Calu3 (cell line): ENCODE data around the gene MCRS1. TPM values are rescaled to one million over a fixed set of nuclear protein-coding genes. Genes with fewer than 3 reads are reported as not detected.

Experiments used
- BruUV-seq: library from RNA; stranded (reverse); fragments of 400-500 nt; replicated peaks from 2 replicates; lab custom pipeline; 2021; lab: Mats Ljungman, UMichigan
- CTCF ChIA-PET: fragments of 300-600 bp; sonication (Branson Sonifier 250); formaldehyde crosslinking; loops from one replicate; lab custom pipeline; 2022; ENCODE audit warnings: antibody characterized with exemption; lab: Charles Lee
- DNase-seq: peaks from one replicate; pipeline ENCODE4 v3.0.0; 2022
- H3K27ac Mint-ChIP-seq: one replicate; pipeline ENCODE4 v1.8.0; 2022; ENCODE audit warnings: mixed read lengths; ENCODE audit not compliant: unreplicated experiment
- H3K27me3 Mint-ChIP-seq: one replicate; pipeline ENCODE4 v1.8.0; 2022; ENCODE audit warnings: mixed read lengths; ENCODE audit not compliant: unreplicated experiment
- H3K36me3 Mint-ChIP-seq: one replicate; pipeline ENCODE4 v1.8.0; 2022; ENCODE audit warnings: mild to moderate bottlenecking, moderate library complexity, mixed read lengths; ENCODE audit not compliant: insufficient read depth, unreplicated experiment
- H3K4me1 Mint-ChIP-seq: one replicate; pipeline ENCODE4 v1.8.0; 2022; ENCODE audit warnings: mild to moderate bottlenecking, low read depth, mixed read lengths; ENCODE audit not compliant: unreplicated experiment
- H3K4me3 Mint-ChIP-seq: one replicate; pipeline ENCODE4 v1.8.0; 2022; ENCODE audit warnings: mild to moderate bottlenecking, low read depth, moderate library complexity, mixed read lengths; ENCODE audit not compliant: unreplicated experiment
- H3K9me3 Mint-ChIP-seq: one replicate; pipeline ENCODE4 v1.8.0; 2022; ENCODE audit warnings: low read depth, mixed read lengths; ENCODE audit not compliant: unreplicated experiment
- CTCF ChIP-seq: fragments of 200-600 bp; IDR thresholded peaks from one replicate; pipeline ENCODE4 v1.8.0; 2022; ENCODE audit warnings: antibody characterized with exemption; ENCODE audit not compliant: unreplicated experiment
- intact Hi-C: fragments of 100-400 bp; cut with micrococcal nuclease; formaldehyde crosslinking; loops from one replicate; pipeline ENCODE4 v1.10.0; 2022; ENCODE audit not compliant: unreplicated experiment
- total RNA-seq: library from RNA; stranded (reverse); gene quantifications from 2 replicates; pipeline ENCODE4 v1.2.3, GENCODE V29; 2022

Gene MCRS1
- total RNA-seq, 1 experiment from 2014 or later: 38.0 TPM

DNA sequence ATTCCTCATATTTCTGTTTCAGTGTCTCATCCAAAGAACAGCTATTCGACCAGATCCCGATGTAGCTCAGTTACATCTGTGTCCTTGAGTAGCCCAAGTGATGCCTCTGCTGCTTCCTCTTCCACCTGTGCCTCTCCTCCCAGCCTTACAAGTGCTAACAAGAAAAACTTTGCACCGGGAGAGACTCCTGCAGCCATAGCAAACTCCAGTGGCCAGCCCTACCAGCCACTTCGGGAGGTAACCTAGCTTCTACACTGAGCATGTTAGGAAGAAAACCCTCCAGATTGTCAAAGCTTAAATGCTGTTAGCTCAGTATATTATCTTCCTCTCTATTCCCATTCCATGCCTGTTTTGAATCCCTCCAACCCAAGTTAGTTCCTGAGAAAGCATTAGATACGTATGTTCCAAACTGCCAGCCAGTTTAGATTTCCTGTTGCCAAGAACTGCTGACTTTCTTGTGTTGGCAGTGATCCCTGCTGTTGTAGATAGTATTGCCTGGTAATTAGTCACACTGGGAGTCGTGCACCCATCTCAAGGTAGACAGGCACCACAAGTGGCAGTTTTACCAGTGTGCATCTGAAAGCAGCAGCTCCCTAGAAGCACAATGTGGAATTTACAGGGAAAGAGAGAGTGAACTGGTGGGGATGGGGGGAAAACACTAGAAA is 43.1 kb downstream of the MCRS1 start:
- no peak for TF ChIP-seq CTCF
- peaks cover 11% of the 10 kb centered on the region for H3K36me3 Mint-ChIP-seq
- no peak overlapping the region for H3K27ac Mint-ChIP-seq
- H3K4me1 Mint-ChIP-seq: no peaks in the 10 kb centered on the region
- no peak overlapping the region for H3K4me3 Mint-ChIP-seq
- no peak for DNase-seq
- H3K9me3 Mint-ChIP-seq: no peaks in the 10 kb centered on the region
- no TSS peak for BruUV-seq
- no peaks in the 10 kb centered on the region for H3K27me3 Mint-ChIP-seq
- intact Hi-C loops: no loop called here
- CTCF ChIA-PET: interaction anchor here (0.5 kb wide), 1 partner anchor 16 kb away, joined by 5 read pairs; no protein-coding TSS in a partner anchor

DNA sequence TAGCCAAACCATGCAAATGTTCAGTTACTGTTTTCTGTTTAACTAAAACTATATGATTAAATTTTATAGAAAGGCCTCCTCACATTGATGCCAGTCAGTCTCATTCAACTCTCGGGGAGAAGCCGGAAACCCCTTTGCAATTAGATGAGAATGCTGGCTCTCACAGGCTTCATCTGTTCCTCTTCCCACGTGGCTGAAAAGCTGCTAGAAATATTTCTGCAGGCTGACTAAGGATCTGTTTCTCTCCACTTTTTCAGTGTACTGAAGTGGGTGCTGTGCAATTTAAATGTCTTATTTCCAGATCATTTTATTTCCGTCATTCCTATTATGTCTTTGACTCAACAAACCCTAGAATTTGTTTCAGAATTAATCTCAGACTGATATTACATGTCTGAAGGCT is 46.6 kb downstream of the MCRS1 start:
- CTCF ChIA-PET: no interaction called here
- DNase-seq: no peak
- intact Hi-C loops: no loop called here
- Mint-ChIP-seq H3K27ac (no peak overlapping the region), H3K36me3 (peaks cover 15% of the 10 kb centered on the region), H3K9me3 (no peaks in the 10 kb centered on the region), H3K27me3 (no peaks in the 10 kb centered on the region), H3K4me1 (peaks cover 7% of the 10 kb centered on the region), H3K4me3 (no peak overlapping the region)
- no peak for TF ChIP-seq CTCF
- BruUV-seq: no TSS peak

- TF ChIP-seq CTCF: no peak
- intact Hi-C loops: no loop called here
- Mint-ChIP-seq H3K9me3 (no peaks in the 10 kb centered on the region), H3K36me3 (peaks cover 19% of the 10 kb centered on the region), H3K27me3 (no peaks in the 10 kb centered on the region), H3K4me3 (no peak overlapping the region), H3K4me1 (peaks cover 7% of the 10 kb centered on the region), H3K27ac (no peak overlapping the region)
- CTCF ChIA-PET: interaction anchor here (0.7 kb wide), 1 partner anchor 46 kb away, joined by 3 read pairs; no protein-coding TSS in a partner anchor
- no TSS peak for BruUV-seq
- no peak for DNase-seq
Measured at GRCh38 chr12:49519574-49519936, 48.4 kb downstream of the MCRS1 start.

DNA sequence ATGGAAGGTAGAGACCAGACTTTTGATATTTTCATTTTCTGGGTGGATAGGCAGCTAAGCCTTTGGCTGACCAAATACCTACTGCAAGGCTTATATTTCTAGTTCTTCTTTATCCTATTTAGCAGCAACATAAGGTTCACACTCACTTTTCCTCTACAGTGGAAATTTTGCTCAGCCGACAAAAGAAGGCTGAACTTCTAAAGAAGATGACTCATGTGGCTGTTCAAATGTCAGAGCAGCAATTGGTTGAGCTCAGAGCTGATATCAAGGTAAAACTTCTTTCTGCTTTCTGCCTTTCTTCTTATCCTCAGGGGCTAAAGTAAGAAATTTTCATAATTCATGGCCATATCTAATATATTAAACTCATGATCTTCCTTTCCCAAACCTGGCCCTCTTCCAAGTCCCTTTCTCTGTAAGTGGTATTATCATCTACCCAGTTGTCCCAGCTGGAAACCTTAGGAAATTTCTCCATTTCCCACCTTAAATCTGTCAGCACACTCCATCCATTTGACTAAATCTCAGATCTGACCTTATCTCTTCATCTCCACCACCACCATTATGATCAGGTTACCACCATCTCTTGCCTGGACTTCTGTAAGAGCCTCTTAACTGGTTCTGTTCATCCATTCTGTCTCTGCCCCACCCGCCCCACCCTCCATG is 48.9 kb downstream of the MCRS1 start:
- Mint-ChIP-seq H3K27ac (no peak overlapping the region), H3K36me3 (peaks cover 19% of the 10 kb centered on the region), H3K4me3 (no peak overlapping the region), H3K4me1 (peaks cover 7% of the 10 kb centered on the region), H3K9me3 (no peaks in the 10 kb centered on the region), H3K27me3 (no peaks in the 10 kb centered on the region)
- CTCF ChIA-PET: no interaction called here
- BruUV-seq: no TSS peak
- TF ChIP-seq CTCF: no peak
- intact Hi-C loops: no loop called here
- DNase-seq: no peak
